Activated naive CD4-positive, alpha-beta T cell treated with anti-CD3 and anti-CD28 coated beads, Interleukin-2, amount 50 U/mL, for 16 hours (primary cell): ENCODE data around the gene GRM1.

Source experiments
- DNase-seq: peaks from one replicate; pipeline ENCODE4 v3.0.0-alpha.2; 2020

Gene GRM1

GRCh38 chr6:146100776-146101175 lies 71.9 kb downstream of the GRM1 start:
- DNase-seq = no peak

- no peak for DNase-seq
These were observed 74.7 kb downstream of the GRM1 start for GRCh38 chr6:146103416-146104072.

- no peak for DNase-seq
These were observed 77.7 kb downstream of the GRM1 start for GRCh38 chr6:146106532-146106931.

- no peak for DNase-seq
These were observed 82.1 kb downstream of the GRM1 start for GRCh38 chr6:146110990-146111389.

- DNase-seq = no peak
These were observed 83.1 kb downstream of the GRM1 start for GRCh38 chr6:146111881-146112450.

- DNase-seq = no peak
These were observed 84.3 kb downstream of the GRM1 start for GRCh38 chr6:146113084-146113623.

- no peak for DNase-seq
These were observed 94.8 kb downstream of the GRM1 start for GRCh38 chr6:146123616-146124015.

- no peak for DNase-seq
These were observed 98.8 kb downstream of the GRM1 start for GRCh38 chr6:146127447-146128215.

GRCh38 chr6:146133866-146134265 lies 105.0 kb downstream of the GRM1 start:
- DNase-seq = no peak

- no peak for DNase-seq
These were observed 106.3 kb downstream of the GRM1 start for GRCh38 chr6:146135167-146135566.

GRCh38 chr6:146146836-146147235 lies 118.0 kb downstream of the GRM1 start:
- DNase-seq = no peak

- no peak for DNase-seq
These were observed 120.9 kb downstream of the GRM1 start for GRCh38 chr6:146149770-146150169.

GRCh38 chr6:146153040-146153758 lies 124.3 kb downstream of the GRM1 start:
- no peak for DNase-seq

- no peak for DNase-seq
These were observed 125.3 kb downstream of the GRM1 start for GRCh38 chr6:146154197-146154596.

GRCh38 chr6:146161664-146162063 lies 132.8 kb downstream of the GRM1 start:
- no peak for DNase-seq

GRCh38 chr6:146169872-146170271 lies 141.0 kb downstream of the GRM1 start:
- no peak for DNase-seq

- no peak for DNase-seq
These were observed 148.9 kb downstream of the GRM1 start for GRCh38 chr6:146177785-146178184.

- DNase-seq = no peak
These were observed 155.0 kb downstream of the GRM1 start for GRCh38 chr6:146183831-146184230.

- DNase-seq = no peak
These were observed 155.8 kb downstream of the GRM1 start for GRCh38 chr6:146184701-146185100.

GRCh38 chr6:146189131-146189530 lies 160.3 kb downstream of the GRM1 start:
- DNase-seq = no peak

GRCh38 chr6:146190581-146190980 lies 161.7 kb downstream of the GRM1 start:
- no peak for DNase-seq

- DNase-seq = no peak
These were observed 162.3 kb downstream of the GRM1 start for GRCh38 chr6:146191166-146191565.

- DNase-seq = no peak
These were observed 162.8 kb downstream of the GRM1 start for GRCh38 chr6:146191612-146192011.
